ENCODE measurements around the gene JPH2. TPM values are rescaled to one million over a fixed set of nuclear protein-coding genes. Genes with fewer than 3 reads are reported as not detected.

JPH2 gene
- total and polyA plus RNA-seq, 2 experiments from 2014 or later = 0.16 to 1.1 TPM

DNA sequence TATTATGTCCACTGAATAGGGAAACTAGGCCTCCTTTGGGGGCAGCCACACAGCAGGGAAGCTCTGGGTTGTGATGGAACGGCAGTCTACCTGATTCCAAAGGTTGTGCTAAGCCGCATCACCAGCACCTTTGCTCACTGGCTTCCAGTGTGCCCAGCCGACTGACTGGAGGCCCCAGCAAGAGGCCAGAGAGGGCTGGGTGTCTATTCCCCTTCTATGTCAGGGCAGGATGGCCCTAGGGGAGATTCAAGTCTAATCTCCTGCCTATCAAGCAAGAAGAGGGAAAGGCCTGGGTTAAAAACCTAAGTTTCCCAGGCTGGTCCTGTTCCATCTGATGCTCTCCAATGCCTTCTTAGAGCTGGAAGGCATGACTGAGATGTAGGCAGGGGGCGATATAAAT is 53.6 kb downstream of the JPH2 start:
- Mint-ChIP-seq H3K27ac (no peak overlapping the region), H3K9me3 (no peaks in the 10 kb centered on the region), H3K27me3 (ENCODE audit: insufficient read depth, low read depth, poor library complexity) (peaks cover 6% of the 10 kb centered on the region), H3K4me3 (no peak overlapping the region), H3K36me3 (ENCODE audit: low read depth) (no peaks in the 10 kb centered on the region), H3K4me1 (peaks cover 6% of the 10 kb centered on the region; the same call in 2 of the 3 replicates)
- no peaks in the 10 kb centered on the region for H3K79me2 ChIP-seq (replicated peaks; ENCODE audit: insufficient read depth)
- no peak overlapping the region for H2AFZ ChIP-seq
- H3K4me1 ChIP-seq (ENCODE audit: insufficient read depth) = peaks cover 4% of the 10 kb centered on the region; the same call in 1 of the 2 replicates
- no peak overlapping the region for H3K4me2 ChIP-seq
- TF ChIP-seq STAT1 (IDR thresholded peaks at IDR 0.05; ENCODE audit: unreplicated experiment) (no peak), EZH2phosphoT487 (IDR thresholded peaks at IDR 0.05; ENCODE audit: unreplicated experiment) (no peak), POLR2AphosphoS5 (IDR thresholded peaks at IDR 0.05; ENCODE audit: low read depth) (no peak), JUNB (IDR thresholded peaks at IDR 0.05; ENCODE audit: unreplicated experiment) (no peak), CREB1 (CRISPR knock-in tag; IDR thresholded peaks at IDR 0.05; ENCODE audit: low read depth) (no peak), NANOG (IDR thresholded peaks at IDR 0.05; ENCODE audit: borderline replicate concordance) (no peak), EZH2 (IDR thresholded peaks at IDR 0.05; ENCODE audit: low read depth, unreplicated experiment) (no peak), ETS1 (IDR thresholded peaks at IDR 0.05) (no peak), ZNF331 (CRISPR knock-in tag; IDR thresholded peaks at IDR 0.05; ENCODE audit: low read depth) (no peak), ZNF114 (CRISPR knock-in tag; IDR thresholded peaks at IDR 0.05) (no peak)
- TF ChIP-seq, protein P1, sequence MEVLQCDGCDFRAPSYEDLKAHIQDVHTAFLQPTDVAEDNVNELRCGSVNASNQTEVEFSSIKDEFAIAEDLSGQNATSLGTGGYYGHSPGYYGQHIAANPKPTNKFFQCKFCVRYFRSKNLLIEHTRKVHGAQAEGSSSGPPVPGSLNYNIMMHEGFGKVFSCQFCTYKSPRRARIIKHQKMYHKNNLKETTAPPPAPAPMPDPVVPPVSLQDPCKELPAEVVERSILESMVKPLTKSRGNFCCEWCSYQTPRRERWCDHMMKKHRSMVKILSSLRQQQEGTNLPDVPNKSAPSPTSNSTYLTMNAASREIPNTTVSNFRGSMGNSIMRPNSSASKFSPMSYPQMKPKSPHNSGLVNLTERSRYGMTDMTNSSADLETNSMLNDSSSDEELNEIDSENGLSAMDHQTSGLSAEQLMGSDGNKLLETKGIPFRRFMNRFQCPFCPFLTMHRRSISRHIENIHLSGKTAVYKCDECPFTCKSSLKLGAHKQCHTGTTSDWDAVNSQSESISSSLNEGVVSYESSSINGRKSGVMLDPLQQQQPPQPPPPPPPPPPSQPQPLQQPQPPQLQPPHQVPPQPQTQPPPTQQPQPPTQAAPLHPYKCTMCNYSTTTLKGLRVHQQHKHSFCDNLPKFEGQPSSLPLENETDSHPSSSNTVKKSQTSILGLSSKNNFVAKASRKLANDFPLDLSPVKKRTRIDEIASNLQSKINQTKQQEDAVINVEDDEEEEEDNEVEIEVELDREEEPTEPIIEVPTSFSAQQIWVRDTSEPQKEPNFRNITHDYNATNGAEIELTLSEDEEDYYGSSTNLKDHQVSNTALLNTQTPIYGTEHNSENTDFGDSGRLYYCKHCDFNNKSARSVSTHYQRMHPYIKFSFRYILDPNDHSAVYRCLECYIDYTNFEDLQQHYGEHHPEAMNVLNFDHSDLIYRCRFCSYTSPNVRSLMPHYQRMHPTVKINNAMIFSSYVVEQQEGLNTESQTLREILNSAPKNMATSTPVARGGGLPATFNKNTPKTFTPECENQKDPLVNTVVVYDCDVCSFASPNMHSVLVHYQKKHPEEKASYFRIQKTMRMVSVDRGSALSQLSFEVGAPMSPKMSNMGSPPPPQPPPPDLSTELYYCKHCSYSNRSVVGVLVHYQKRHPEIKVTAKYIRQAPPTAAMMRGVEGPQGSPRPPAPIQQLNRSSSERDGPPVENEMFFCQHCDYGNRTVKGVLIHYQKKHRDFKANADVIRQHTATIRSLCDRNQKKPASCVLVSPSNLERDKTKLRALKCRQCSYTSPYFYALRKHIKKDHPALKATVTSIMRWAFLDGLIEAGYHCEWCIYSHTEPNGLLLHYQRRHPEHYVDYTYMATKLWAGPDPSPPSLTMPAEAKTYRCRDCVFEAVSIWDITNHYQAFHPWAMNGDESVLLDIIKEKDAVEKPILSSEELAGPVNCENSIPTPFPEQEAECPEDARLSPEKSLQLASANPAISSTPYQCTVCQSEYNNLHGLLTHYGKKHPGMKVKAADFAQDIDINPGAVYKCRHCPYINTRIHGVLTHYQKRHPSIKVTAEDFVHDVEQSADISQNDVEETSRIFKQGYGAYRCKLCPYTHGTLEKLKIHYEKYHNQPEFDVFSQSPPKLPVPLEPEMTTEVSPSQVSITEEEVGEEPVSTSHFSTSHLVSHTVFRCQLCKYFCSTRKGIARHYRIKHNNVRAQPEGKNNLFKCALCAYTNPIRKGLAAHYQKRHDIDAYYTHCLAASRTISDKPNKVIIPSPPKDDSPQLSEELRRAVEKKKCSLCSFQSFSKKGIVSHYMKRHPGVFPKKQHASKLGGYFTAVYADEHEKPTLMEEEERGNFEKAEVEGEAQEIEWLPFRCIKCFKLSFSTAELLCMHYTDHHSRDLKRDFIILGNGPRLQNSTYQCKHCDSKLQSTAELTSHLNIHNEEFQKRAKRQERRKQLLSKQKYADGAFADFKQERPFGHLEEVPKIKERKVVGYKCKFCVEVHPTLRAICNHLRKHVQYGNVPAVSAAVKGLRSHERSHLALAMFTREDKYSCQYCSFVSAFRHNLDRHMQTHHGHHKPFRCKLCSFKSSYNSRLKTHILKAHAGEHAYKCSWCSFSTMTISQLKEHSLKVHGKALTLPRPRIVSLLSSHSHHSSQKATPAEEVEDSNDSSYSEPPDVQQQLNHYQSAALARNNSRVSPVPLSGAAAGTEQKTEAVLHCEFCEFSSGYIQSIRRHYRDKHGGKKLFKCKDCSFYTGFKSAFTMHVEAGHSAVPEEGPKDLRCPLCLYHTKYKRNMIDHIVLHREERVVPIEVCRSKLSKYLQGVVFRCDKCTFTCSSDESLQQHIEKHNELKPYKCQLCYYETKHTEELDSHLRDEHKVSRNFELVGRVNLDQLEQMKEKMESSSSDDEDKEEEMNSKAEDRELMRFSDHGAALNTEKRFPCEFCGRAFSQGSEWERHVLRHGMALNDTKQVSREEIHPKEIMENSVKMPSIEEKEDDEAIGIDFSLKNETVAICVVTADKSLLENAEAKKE (CRISPR knock-in tag; IDR thresholded peaks at IDR 0.05) = no peak
- TF ChIP-seq, protein P2, sequence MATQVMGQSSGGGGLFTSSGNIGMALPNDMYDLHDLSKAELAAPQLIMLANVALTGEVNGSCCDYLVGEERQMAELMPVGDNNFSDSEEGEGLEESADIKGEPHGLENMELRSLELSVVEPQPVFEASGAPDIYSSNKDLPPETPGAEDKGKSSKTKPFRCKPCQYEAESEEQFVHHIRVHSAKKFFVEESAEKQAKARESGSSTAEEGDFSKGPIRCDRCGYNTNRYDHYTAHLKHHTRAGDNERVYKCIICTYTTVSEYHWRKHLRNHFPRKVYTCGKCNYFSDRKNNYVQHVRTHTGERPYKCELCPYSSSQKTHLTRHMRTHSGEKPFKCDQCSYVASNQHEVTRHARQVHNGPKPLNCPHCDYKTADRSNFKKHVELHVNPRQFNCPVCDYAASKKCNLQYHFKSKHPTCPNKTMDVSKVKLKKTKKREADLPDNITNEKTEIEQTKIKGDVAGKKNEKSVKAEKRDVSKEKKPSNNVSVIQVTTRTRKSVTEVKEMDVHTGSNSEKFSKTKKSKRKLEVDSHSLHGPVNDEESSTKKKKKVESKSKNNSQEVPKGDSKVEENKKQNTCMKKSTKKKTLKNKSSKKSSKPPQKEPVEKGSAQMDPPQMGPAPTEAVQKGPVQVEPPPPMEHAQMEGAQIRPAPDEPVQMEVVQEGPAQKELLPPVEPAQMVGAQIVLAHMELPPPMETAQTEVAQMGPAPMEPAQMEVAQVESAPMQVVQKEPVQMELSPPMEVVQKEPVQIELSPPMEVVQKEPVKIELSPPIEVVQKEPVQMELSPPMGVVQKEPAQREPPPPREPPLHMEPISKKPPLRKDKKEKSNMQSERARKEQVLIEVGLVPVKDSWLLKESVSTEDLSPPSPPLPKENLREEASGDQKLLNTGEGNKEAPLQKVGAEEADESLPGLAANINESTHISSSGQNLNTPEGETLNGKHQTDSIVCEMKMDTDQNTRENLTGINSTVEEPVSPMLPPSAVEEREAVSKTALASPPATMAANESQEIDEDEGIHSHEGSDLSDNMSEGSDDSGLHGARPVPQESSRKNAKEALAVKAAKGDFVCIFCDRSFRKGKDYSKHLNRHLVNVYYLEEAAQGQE (IDR thresholded peaks at IDR 0.05; ENCODE audit: unreplicated experiment) = no peak
- TF ChIP-seq, protein P3, sequence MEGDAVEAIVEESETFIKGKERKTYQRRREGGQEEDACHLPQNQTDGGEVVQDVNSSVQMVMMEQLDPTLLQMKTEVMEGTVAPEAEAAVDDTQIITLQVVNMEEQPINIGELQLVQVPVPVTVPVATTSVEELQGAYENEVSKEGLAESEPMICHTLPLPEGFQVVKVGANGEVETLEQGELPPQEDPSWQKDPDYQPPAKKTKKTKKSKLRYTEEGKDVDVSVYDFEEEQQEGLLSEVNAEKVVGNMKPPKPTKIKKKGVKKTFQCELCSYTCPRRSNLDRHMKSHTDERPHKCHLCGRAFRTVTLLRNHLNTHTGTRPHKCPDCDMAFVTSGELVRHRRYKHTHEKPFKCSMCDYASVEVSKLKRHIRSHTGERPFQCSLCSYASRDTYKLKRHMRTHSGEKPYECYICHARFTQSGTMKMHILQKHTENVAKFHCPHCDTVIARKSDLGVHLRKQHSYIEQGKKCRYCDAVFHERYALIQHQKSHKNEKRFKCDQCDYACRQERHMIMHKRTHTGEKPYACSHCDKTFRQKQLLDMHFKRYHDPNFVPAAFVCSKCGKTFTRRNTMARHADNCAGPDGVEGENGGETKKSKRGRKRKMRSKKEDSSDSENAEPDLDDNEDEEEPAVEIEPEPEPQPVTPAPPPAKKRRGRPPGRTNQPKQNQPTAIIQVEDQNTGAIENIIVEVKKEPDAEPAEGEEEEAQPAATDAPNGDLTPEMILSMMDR (conservative IDR thresholded peaks at IDR 0.05; ENCODE audit: low read depth in 2 of 2) = no peak
- H4K20me1 ChIP-seq (replicated peaks; ENCODE audit: insufficient read depth) = no peaks in the 10 kb centered on the region
- no peaks in the 10 kb centered on the region for H3K27me3 ChIP-seq (ENCODE audit: insufficient read depth)
- H3K4me3 ChIP-seq = no peak overlapping the region
- H3F3A ChIP-seq (replicated peaks; ENCODE audit: low read depth) = no peaks in the 10 kb centered on the region
- no peaks in the 10 kb centered on the region for H3K9me2 ChIP-seq (ENCODE audit: insufficient read depth)
- no peak overlapping the region for H3K27ac ChIP-seq (ENCODE audit: low read depth)
- H3K36me3 ChIP-seq (ENCODE audit: insufficient read depth) = no peaks in the 10 kb centered on the region
- DNase-seq (ENCODE audit: low spot score) (no peak), ATAC-seq (no peak)

Data from GM23338 (cell line).